ENCODE results near the gene NPC1. TPM values are rescaled to one million over a fixed set of nuclear protein-coding genes. Genes with fewer than 3 reads are reported as not detected.
A peak's percentile ranks its signal among the peaks of the same experiment; 100 is the strongest.

NPC1 gene
- total and polyA plus RNA-seq, 12 donors, result 8.9 to 34.4 (median 13.3) TPM

GRCh38 chr18:23487738-23488570, 98.4 kb downstream of the NPC1 start:
- peaks cover 0 to 9% (median 0%) of the 10 kb centered on the region in 11 donors for H3K9me3 ChIP-seq
- 57 to 60% methylated on average over 14 of the region's 14 CpGs for WGBS, 2 donors
- H3K27ac ChIP-seq, result peak overlapping the region in 5 of 10 donors; percentile 4 to 82 (median 39)
- no peak for TF ChIP-seq CTCF (IDR thresholded peaks at IDR 0.05)
- ATAC-seq (peak in 3 of 8 donors; percentile 15 to 61 (median 41)), DNase-seq (no peak)
- H3K4me1 ChIP-seq, result peaks cover 0 to 16% (median 6%) of the 10 kb centered on the region in 9 donors
- H3K27me3 ChIP-seq, result no peaks in the 10 kb centered on the region
- intact Hi-C loops (cut with DNase I), result no loop called here
- H3K36me3 ChIP-seq, result peaks cover 0 to 12% (median 5%) of the 10 kb centered on the region in 9 donors
- H3K4me3 ChIP-seq, result peak overlapping the region in 3 of 10 donors; percentile 2 to 32 (median 11)

GRCh38 chr18:23485386-23485785, 100.9 kb downstream of the NPC1 start:
- intact Hi-C loops (cut with DNase I), result no loop called here
- Histone ChIP-seq H3K4me1 (peaks cover 0 to 16% (median 6%) of the 10 kb centered on the region in 9 donors), H3K4me3 (no peak overlapping the region), H3K27me3 (no peaks in the 10 kb centered on the region), H3K27ac (no peak overlapping the region), H3K36me3 (peaks cover 0 to 38% (median 28%) of the 10 kb centered on the region in 9 donors), H3K9me3 (peaks cover 0 to 3% (median 0%) of the 10 kb centered on the region in 11 donors)
- WGBS, 2 donors, result 90 to 91% methylated on average over 7 of the region's 7 CpGs
- DNase-seq (no peak), ATAC-seq (no peak)
- TF ChIP-seq CTCF (IDR thresholded peaks at IDR 0.05), result no peak

GRCh38 chr18:23484561-23485182, 101.6 kb downstream of the NPC1 start:
- intact Hi-C loops (cut with DNase I), result no loop called here
- WGBS, 2 donors, result 72 to 74% methylated on average over 8 of the region's 8 CpGs
- H3K4me1 ChIP-seq, result peaks cover 0 to 20% (median 6%) of the 10 kb centered on the region in 9 donors
- no peaks in the 10 kb centered on the region for H3K27me3 ChIP-seq
- H3K4me3 ChIP-seq, result no peak overlapping the region
- DNase-seq (no peak), ATAC-seq (peak in 1 of 8 donors; percentile 53)
- TF ChIP-seq CTCF (IDR thresholded peaks at IDR 0.05), result no peak
- no peak overlapping the region for H3K27ac ChIP-seq
- no peaks in the 10 kb centered on the region for H3K9me3 ChIP-seq
- H3K36me3 ChIP-seq, result peaks cover 0 to 45% (median 33%) of the 10 kb centered on the region in 9 donors

Other genes starting within 250 kb of the NPC1 start
- gene RIOK3, start 133.2 kb downstream of the NPC1 start, total RNA-seq, result 10 to 100 TPM; 51.5 to 74.6 (median 63.5) TPM
- gene RIOK3, start 133.2 kb downstream of the NPC1 start, polyA plus RNA-seq, result 10 to 100 TPM; 33.7 to 47.0 TPM
- 10 to 100 TPM; 12.4 to 21.6 (median 14.5) TPM for gene RMC1, start 83.0 kb downstream of the NPC1 start, total RNA-seq
- gene RMC1, start 83.0 kb downstream of the NPC1 start, polyA plus RNA-seq, result 10 to 100 TPM; 23.9 to 29.6 TPM
- gene ANKRD29, start 76.4 kb upstream of the NPC1 start, total RNA-seq, result 1 to 10 TPM; 2.8 to 8.5 (median 6.0) TPM
- gene ANKRD29, start 76.4 kb upstream of the NPC1 start, polyA plus RNA-seq, result 10 to 100 TPM in 1 of 2 donors, 1 to 10 TPM in 1; 2.1 to 11.5 TPM
- gene LAMA3, start 102.9 kb upstream of the NPC1 start, total RNA-seq, result 1 to 10 TPM in 9 of 10 donors, under 1 TPM in 1; 0.89 to 5.3 (median 3.3) TPM
- 1 to 10 TPM; 1.7 to 3.7 TPM for gene LAMA3, start 102.9 kb upstream of the NPC1 start, polyA plus RNA-seq